Mucosa of gallbladder (tissue), 1 donor: ENCODE measurements around the gene ROBO1. TPM values are rescaled to one million over a fixed set of nuclear protein-coding genes. Genes with fewer than 3 reads are reported as not detected.
"Not testable (repeated sequence)": the region's sequence is repeated elsewhere in the genome, so short reads cannot be mapped to it uniquely, and the experiment has no call there.

Source experiments
- DNase-seq: peaks from one replicate; pipeline ENCODE4 v3.0.0-alpha.2; 2020; ENCODE audit warnings: low spot score
- total RNA-seq: library from RNA; stranded (reverse); gene quantifications from one replicate; pipeline ENCODE4 v1.2.1, GENCODE V29; 2021
- donor health status: DM: no; HTN: no; CAD: no.

The ROBO1 gene
- total RNA-seq, 1 donor from 2014 or later: 9.6 TPM

DNA sequence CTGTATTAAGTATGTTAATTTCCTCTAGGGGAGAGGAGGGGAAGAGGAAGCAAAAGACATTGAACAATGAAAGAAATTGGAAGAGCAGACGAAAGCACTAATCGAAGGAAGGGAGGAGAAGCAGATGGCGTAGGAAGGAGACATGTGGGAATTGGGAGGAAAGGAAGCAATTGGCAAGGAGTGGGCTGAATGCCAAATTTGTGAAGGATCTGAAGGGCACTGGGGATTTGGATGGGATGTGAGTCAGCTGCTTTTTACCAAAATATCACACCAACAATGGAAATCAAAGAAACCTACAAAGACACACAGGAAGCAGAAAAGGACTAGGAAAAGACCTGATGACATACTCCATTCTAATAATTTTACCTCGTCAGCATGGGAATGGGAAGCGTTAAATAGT lies 1029.8 kb downstream of the ROBO1 start:
- no peak for DNase-seq

DNA sequence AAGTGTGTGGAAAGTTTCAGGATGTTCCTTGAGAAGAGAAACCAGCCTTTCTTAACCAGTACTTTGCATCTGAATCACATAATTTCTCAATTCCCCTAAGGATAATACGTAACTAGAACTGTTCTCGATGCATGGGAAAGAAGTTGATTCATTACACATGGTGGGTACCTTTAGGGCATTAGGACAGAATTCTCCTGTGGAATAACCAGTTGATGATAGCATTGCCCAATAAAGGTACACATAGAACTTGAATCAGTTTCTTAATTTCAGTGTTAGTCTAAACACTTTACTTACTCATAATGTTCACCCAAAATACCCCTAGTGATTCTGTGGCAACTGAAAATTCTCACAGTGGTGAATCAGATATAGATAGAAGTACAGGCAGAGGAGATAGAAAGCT lies 1030.9 kb downstream of the ROBO1 start:
- DNase-seq: no peak

DNA sequence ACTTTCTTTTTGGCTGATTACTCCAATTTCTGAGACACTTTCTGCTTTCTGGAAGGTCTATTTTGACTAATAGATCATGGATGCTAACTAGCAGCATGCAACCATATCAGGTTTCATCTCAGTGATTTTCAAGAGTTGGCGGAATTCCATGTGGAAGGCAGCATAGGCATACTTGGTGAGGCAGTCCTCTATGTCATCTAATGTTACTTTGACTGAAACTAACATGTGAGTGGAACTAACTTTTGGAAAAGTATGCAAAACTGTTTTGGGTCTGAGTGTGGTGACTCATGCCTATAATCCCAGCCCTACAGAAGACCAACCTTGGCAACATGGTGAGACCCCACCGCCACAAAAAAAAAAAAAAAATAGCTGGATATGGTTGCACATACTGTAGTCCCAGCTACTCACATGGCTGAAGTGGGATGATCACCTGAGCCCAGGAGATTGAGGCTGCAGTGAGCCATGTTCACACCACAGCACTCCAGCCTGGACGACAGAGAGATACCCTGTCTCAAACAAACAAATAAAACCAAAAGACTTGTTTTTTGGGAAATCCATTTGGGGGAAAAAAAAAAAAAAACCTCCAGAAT lies 1033.7 kb downstream of the ROBO1 start:
- no peak for DNase-seq

DNA sequence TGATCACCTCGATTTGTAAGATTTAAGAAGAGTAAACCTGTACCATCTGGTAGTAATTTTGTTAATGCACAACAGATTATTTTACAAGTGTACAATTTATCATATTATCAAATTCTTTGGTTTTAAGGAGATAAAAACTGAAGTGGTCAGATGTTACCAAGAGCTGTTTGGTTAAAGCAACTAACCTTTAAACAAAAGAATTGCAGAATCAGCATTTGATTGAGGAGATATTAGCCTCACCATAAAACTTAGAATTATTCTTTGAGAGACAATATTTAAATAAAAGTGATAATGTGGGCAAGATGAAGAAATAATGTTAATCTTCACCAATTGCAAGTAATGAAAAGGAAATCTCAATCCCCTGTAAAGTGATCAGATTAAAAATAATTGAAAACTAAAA lies 1034.9 kb downstream of the ROBO1 start:
- no peak for DNase-seq

DNA sequence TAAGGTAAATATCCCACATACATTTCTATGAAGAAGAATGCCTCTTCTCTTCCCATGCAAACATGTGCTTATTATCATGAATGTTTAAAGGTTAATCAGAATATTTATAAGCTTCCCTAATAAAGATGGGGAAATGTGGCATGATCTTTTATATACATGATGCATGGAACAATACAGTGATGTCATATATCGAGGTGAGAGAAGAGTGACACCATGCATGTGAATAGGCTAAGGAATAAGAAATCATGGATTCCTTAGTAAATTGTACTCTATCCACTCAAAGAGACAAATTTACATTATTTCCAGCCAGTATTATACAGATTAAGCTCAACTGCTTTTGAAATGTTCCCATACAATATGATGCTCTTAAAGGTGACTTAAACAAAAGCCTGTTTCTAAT lies 1035.3 kb downstream of the ROBO1 start:
- DNase-seq: no peak

DNA sequence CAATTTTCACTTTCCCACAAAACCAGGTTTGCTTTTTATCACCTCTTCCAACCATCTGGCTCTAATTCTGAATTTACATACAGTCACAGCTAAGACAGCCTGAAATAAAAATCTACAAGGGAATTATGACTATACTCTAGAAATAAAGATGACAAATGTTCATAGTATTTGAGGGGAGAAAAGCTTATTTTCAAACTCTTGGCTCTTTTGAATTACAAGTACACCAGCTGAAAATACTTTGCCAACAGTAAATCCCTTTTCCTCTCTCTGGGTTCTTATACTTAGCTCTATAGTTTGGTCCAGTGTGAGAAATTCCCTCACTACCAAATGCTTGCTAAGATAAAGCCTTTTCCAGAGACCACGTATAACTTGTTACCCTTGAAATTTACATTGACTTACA lies 1037.9 kb downstream of the ROBO1 start:
- no peak for DNase-seq

DNA sequence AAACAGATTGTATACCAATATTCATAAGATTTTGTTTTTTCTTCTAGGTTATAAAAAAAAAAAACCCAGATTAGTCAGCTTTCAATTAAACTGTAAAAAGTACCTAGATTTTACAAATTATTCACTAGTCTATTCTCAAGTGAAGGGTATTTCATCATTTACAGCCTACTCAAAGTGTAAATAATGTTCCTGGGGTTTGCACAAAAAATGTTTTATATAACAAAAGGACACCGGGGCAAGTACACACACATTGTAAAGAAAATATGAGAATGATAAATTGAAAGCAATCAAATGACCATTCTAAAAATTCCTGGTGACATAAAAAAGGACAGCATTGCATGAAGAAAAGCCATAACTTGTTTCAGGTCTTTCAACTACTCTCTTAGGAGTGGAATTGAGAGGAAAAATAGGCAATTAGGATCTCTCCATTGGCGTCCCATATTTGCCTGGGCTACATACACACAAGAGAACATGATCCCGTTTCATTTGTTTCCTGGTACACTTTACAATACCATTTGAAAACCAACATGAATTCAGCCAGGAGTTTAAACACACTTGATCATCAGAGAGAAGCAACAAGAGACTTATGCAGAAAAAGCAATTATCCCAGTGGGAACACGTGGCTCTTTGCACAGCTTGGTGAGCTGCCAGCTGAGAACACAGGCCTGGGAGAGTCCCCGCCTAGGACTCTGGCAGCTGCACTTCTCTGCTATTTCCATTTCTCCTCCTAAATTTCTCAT lies 1039.2 kb downstream of the ROBO1 start:
- DNase-seq: peak; percentile 50

DNA sequence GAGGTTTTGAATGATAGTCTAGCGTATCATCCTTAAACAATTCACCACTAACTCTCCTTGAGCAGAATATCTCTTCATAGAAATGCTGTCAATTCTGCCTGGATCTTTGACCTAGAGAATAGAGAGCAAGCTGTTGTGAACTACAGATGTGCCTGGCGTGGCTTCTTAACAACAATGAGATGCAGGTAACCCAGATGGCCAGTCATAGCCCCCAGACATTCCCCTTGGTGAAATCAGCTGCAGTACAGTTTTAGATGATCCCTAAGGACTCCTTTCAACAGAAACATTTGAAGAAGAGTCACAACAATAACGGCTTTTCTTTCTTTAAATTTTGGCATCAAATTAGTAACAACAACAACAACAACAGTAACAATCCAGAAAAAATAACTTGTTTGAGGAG lies 1041.3 kb downstream of the ROBO1 start:
- no peak for DNase-seq

DNA sequence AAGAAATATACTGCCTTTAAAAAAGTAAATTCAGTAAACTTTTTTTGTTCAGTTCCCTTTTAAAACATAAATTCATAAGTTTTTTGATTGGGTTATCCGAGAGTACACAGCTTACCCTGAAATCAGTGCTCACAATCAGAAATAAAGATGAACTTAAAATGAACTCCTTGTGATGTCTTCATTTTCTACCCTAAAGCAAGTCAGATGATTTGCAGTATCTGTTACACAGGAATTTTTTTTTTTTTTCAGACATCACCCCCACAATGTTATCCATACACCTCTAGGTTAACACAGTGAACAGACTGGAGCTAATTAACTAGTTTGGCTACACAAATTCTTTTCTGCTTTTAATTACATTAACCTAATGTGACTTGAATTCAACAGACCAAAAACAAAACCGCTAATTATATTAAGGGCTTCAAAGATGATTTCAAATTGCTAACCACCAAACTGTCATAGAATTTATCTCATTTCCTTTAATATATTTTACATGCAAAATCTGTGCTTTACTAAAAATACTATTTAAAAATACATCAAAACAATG lies 1042.0 kb downstream of the ROBO1 start:
- no peak for DNase-seq

DNA sequence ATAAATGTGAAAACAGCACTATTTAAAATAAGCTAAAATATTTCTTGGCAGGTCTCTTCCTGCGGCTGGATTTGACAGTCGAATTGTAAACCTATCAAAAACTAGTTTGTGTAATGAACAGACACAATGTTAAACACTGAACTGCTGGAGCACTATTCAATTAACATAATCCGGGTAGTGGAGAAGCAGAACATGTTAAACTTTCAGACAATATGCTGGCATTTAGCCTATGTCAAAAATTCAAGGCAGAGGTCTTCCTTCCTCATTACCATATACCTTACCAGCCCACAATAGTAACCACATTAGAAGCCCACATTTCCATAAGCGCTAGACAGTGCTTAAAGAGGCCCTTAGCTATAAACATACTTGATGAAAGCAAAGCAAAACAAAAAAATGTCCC lies 1042.9 kb downstream of the ROBO1 start:
- no peak for DNase-seq

DNA sequence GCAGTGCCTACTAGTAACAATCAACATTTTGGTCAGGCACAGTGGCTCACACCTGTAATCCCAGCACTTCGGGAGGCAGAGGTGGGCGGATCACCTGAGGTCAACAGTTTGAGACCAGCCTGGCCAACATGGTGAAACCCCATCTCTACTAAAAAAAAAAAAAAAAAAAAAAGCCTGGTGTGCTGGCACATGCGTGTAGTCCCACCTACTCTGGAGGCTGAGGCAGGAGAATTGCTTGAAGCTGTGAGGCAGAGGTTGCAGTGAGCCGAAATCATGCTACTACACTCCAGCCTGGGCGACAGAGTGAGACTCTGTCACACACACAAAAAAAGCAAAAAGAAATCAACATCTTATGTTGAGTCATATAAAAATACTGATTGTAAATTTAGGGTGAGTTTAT lies 1043.4 kb downstream of the ROBO1 start:
- DNase-seq: not testable (repeated sequence)

DNA sequence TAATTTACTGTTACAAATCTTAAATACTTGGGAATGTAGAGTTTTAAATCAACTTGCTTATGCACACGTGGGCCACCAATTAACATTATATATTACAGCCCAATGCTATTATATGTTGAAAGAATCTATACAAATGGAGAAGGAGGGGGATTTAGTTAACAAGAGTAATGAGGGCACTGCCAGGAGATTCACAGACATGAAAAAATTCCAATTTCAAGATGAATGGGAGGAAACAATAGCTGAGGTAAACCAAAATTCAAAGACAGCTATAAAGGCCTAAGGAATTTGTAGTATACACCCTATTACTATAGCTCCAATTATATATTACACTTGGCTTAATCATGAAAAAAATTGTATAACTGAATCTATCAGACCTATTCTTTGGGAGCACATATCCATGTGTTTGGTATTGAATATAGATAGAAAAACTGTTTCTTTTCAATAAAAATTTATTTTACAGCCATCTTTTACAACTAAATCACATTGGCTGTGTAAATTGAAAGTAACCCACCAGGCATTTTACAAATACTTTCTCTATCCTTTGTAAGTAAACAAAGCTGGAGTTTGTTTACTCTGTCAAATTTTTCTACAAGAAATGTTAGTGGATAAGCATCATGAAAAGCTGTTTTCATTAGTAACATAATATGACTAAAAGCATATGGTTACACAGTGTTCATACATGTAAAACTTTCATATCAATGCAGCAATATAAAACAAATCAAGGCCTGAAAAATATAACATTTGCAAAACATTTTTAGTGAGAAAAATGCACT lies 1045.8 kb downstream of the ROBO1 start:
- DNase-seq: no peak

DNA sequence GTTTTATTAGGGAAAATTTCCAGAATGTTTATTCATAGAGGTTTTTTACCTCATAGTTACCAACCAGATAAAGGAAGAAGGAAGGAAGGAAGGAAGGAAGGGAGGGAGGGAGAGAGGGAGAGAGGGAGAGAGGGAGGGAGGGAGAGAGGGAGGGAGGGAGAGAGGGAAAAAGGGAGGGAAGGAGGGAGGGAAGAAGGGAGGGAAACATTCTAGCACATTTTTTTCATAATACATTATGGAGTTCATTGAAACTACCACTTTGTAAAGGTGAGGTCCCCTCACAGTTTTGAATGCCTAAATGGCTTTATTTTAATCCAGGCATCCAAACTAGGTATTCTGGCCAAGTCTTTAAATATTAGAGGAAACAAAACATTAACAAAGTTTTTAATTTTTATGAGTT lies 1049.1 kb downstream of the ROBO1 start:
- no peak for DNase-seq

DNA sequence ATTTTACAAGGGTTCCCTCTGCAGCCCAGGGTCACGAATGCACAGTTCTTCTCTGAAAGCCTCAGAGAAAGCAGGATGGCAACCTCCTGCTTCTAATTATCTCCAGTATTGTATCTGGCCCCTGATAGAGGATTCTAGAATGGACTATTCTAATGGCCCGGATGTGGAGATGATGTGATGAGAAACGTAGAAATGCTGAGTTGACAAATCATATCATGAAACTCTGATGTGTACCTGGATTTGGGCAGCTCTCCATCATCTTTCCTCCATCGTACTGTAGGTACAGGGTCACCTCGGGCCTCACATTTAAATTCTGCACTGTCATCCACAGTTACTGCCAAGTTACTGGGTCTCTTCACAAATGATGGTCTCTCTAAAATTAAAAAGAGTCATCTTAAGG lies 1050.8 kb downstream of the ROBO1 start:
- no peak for DNase-seq

DNA sequence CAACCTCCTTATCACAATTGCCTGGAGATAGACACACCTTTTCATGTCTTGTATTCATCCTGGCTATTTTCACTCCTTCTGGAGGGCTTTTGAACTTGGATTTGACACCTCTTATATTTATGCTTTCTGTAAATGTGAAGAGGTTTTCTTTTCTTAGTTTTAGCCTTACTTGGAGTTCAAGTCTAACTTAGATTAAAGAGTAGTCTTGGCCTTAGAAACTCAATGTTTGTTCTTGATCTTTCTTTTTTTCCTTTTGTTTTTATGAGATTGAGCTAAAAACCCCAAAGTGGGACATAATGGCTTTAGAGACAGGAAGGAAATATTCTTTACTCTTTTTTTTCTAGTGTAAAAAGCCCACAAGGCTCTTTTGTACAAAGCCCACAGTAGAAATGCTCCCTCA lies 1054.9 kb downstream of the ROBO1 start:
- no peak for DNase-seq

DNA sequence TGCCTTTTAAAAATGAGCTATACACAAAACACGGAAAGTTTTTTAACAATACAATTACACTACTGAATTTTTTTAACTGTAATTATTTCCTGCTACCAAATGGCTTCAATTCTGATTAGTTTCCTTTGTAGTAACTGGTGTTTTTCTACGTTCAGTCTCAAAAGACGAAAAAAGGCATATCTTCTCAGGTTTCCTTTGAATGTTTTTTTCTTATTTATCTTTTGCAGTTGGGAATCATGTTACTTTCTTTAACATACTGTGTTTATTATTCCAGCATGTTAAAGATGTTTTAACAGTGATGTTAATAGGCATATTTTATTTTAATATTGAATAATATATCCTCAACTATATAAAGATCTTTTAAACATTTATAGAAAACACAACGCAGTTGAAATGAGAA lies 1055.5 kb downstream of the ROBO1 start:
- DNase-seq: no peak

DNA sequence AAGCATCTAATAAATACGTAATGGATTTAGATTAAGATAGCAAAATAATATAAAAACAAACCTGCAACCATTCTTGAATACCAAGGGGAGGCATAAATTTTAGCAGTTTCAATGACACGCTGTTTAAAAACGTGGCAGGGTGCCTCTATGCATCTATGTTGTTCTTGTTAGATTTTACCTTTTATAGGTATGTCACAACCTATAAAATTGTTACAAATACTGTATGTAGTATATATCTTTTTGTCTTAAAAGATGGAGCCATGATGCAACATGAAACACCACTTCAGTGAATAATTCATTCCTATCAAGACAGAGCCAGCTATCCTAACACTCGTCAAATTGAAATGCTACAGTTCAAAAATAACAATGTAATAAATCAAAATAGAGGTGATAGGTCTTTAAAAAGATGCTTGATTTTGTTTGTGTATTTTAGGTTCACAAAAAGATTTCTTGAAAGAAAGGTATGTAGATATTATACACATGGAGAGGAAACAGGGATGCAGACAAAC lies 1059.2 kb downstream of the ROBO1 start:
- DNase-seq: no peak

DNA sequence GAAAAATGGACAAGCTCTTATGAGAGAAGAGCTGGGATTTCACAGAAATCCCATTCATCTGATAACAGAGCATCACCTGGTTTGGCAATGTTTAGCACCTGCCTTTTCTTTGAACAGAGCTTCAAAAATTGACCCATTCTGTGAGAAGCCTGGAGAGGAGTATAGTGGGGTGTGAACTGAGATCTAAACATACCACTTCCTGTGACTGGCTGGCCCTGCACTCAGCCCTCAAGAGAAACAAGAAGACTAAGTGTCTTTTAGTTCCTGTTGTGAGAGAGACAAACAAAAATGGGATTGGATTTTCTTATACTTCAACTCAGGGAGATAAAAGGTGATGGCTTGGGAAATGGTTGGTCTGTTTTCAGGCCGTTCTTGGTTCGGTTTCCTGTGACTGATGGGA lies 1060.2 kb downstream of the ROBO1 start:
- DNase-seq: no peak

DNA sequence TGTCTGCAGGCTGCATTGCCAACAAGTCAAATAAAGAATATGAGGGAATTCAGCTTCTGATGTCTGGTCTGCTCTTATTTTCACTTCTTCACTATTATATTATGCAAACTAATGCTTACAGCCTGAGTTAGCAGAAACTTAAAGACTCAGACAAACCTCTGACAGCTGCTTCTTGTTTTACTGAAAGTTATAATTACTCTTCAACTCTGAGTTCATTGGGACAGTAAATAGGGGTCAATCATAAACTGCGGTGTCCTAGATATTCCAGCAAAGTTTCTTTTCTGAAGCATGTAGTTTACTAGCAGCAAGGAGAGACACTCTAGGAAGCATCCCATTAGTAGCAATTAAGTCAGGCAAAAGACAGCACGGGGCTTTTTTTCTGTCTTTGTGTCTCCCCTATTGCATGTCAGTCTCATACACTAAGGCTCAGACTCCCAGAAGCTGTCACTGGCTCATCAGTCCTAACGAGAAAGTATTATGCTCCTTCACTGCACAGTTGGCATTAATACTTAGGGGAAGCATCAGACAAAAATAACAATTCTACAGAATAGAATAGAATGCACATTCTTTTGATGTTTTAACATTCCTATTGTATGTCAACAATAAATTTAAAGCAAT lies 1060.8 kb downstream of the ROBO1 start:
- no peak for DNase-seq

DNA sequence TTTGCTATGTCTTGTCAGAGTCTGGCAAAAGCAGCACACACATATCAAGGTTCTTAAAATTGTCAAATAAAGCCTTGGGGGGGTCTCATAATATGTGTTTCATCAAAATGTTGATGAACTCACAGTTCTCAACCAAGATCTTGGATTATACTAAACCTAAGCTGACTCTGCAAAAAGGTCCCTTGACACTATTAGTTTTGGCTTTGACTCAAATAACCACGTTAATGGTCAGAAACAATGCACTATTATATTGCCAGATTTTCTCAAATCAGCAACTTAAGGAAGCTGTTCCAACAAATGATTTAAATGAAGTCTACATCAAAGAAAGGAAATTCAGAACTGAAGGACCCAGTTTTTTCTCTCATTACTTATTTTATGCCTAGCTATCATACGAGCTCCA lies 1063.9 kb downstream of the ROBO1 start:
- no peak for DNase-seq

DNA sequence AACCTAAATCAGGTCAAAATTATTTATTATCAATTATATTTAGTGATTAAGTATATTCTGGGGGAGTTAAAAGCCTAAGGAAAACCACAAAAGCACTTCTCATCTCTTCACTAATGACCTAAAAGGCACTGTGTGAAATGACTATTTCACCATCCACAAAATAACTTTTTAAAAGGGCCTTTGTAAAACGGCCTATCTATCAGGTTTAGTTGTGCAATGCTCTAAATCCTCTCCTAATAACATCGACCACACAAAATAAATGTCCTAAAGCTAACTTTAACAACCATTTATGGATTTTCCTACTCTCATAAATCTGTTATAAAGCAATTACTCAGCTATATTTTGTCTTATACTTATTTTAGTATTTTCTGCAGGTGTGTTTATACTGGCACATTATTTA lies 1066.3 kb downstream of the ROBO1 start:
- no peak for DNase-seq

DNA sequence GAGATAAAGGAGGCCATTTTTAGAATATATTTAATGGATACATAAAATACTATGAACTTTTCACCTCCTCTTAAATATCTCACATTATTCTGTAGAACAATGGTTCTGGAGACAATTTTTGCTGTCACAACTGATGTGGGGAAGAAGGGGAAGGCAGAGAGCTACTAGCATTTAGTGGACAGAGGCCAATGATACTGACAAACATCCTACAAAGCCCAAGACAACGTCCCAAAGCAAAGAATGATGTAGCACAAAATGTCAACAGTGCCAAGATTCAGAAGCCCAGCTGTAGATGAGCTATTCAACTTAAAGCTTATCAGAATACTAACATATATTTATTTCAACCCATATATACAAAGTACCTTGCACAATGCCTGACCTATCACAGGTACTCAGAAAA lies 1069.4 kb downstream of the ROBO1 start:
- no peak for DNase-seq
